MCF 10A (cell line): ENCODE data around the gene HLCS. TPM values are rescaled to one million over a fixed set of nuclear protein-coding genes. Genes with fewer than 3 reads are reported as not detected.

Experiments used
- BruUV-seq: library from RNA; stranded (reverse); fragments of 400-500 nt; replicated peaks from 2 replicates; lab custom pipeline; 2021; lab: Mats Ljungman, UMichigan
- CTCF ChIA-PET: fragments of 300-600 bp; sonication (Branson Sonifier 250); formaldehyde crosslinking; extraction: SDS; loops from one replicate; lab custom pipeline; 2021; ENCODE audit warnings: antibody characterized with exemption, inconsistent platforms; lab: Yijun Ruan, JAX
- POLR2A ChIA-PET: fragments of 300-600, 350-650 bp; sonication (Branson Sonifier 250); formaldehyde crosslinking; extraction: SDS; loops from one replicate; lab custom pipeline; 2020; ENCODE audit warnings: antibody characterized with exemption, inconsistent platforms; lab: Yijun Ruan, JAX
- DNase-seq: peaks from one replicate; pipeline ENCODE4 v3.0.0-alpha.2; 2018; ENCODE audit not compliant: unreplicated experiment
- H3K27ac Mint-ChIP-seq: one replicate; pipeline ENCODE4 v1.8.0; 2022; ENCODE audit warnings: mild to moderate bottlenecking, low read depth, mixed read lengths; ENCODE audit not compliant: unreplicated experiment
- H3K27me3 Mint-ChIP-seq: one replicate; pipeline ENCODE4 v1.8.0; 2022; ENCODE audit warnings: mixed read lengths; ENCODE audit not compliant: insufficient read depth, unreplicated experiment
- H3K36me3 Mint-ChIP-seq: one replicate; pipeline ENCODE4 v1.8.0; 2022; ENCODE audit warnings: mild to moderate bottlenecking, moderate library complexity, mixed read lengths; ENCODE audit not compliant: insufficient read depth, unreplicated experiment
- H3K4me1 Mint-ChIP-seq: one replicate; pipeline ENCODE4 v1.8.0; 2022; ENCODE audit warnings: mixed read lengths; ENCODE audit not compliant: insufficient read depth, unreplicated experiment
- H3K4me3 Mint-ChIP-seq: one replicate; pipeline ENCODE4 v1.8.0; 2022; ENCODE audit warnings: mild to moderate bottlenecking, moderate library complexity, mixed read lengths; ENCODE audit not compliant: unreplicated experiment
- H3K9me3 Mint-ChIP-seq: one replicate; pipeline ENCODE4 v1.8.0; 2022; ENCODE audit warnings: mixed read lengths; ENCODE audit not compliant: unreplicated experiment
- intact Hi-C: fragments of 100-400 bp; cut with micrococcal nuclease; formaldehyde crosslinking; loops from 2 replicates; pipeline ENCODE4 v1.14.1; 2022
- total RNA-seq: library from RNA; stranded (reverse); gene quantifications from 2 replicates; pipeline ENCODE4 v1.2.3, GENCODE V29; 2022
- TF ChIP-seq, protein P1 (sequence below): fragments of 200-600 bp; IDR thresholded peaks from one replicate; pipeline ENCODE4 v1.8.0; 2022; ENCODE audit warnings: antibody characterized with exemption, mild to moderate bottlenecking; ENCODE audit not compliant: unreplicated experiment

The HLCS gene
- total RNA-seq, 1 experiment from 2014 or later = 46.1 TPM

DNA sequence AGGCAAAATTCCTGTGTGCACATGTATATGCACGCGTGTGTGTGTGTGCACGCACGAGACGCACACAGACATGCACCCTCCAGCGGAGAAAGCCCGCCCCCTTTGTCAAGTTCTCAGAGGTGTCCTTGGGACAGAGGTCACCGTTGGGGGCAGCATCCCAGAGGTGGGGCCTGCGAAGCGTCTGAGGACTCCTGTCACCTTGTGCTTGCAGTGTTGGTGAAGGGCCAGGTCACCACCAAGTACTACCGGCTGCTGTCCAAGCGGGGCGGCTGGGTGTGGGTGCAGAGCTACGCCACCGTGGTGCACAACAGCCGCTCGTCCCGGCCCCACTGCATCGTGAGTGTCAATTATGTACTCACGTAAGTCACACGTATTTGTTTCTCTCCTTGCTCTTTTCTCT lies 225.0 kb downstream of the HLCS start:
- peaks cover 29% of the 10 kb centered on the region for H3K36me3 Mint-ChIP-seq
- no peak overlapping the region for H3K27ac Mint-ChIP-seq
- no peaks in the 10 kb centered on the region for H3K9me3 Mint-ChIP-seq
- no peak overlapping the region for H3K4me3 Mint-ChIP-seq
- POLR2A ChIA-PET = no interaction called here
- intact Hi-C loops = no loop called here
- no peaks in the 10 kb centered on the region for H3K4me1 Mint-ChIP-seq
- no peak for DNase-seq
- TF ChIP-seq, protein P1, sequence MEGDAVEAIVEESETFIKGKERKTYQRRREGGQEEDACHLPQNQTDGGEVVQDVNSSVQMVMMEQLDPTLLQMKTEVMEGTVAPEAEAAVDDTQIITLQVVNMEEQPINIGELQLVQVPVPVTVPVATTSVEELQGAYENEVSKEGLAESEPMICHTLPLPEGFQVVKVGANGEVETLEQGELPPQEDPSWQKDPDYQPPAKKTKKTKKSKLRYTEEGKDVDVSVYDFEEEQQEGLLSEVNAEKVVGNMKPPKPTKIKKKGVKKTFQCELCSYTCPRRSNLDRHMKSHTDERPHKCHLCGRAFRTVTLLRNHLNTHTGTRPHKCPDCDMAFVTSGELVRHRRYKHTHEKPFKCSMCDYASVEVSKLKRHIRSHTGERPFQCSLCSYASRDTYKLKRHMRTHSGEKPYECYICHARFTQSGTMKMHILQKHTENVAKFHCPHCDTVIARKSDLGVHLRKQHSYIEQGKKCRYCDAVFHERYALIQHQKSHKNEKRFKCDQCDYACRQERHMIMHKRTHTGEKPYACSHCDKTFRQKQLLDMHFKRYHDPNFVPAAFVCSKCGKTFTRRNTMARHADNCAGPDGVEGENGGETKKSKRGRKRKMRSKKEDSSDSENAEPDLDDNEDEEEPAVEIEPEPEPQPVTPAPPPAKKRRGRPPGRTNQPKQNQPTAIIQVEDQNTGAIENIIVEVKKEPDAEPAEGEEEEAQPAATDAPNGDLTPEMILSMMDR = no peak
- no TSS peak for BruUV-seq
- CTCF ChIA-PET = no interaction called here
- H3K27me3 Mint-ChIP-seq = no peaks in the 10 kb centered on the region

DNA sequence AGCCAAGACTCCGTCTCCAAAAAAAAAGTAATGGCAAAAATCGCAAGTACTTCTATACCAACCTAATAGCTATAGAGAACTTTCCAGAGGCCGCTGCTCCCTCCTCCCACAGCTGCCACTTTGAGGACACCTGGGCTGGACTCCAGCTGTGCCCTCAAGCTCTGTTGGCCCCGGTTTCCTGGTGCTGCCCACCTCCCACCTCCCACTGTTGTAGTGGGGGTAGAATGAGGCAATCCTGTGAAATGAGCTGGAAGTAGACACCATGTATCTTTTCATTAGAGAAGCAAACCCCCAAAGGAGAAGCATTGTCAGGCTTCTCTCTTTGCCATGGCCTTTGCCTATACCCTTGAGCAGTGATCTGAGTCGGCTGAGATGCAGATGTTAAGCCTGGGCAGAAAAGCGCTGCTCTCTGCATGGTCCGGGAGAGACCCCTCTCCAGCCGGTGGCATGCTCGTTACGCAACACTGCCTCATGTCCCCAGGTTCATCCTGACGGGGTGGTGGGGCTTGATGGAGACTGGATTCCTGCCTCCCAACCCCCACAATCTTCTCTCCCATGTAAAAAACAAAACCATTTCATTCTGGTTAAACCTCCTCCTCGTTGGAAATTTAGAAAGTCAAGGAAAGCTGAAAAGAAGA lies 227.9 kb downstream of the HLCS start:
- ChIA-PET CTCF (interaction anchor here (0.6 to 1.1 kb wide), 2 partner anchors 108 to 183 kb away, joined by 3 read pairs; no protein-coding TSS in a partner anchor), POLR2A (interaction anchor here (0.7 kb wide), 2 partner anchors 108 to 111 kb away, joined by 3 to 5 read pairs; no protein-coding TSS in a partner anchor)
- no peak for DNase-seq
- H3K4me3 Mint-ChIP-seq = no peak overlapping the region
- BruUV-seq = no TSS peak
- intact Hi-C loops = no loop called here
- peaks cover 13% of the 10 kb centered on the region for H3K36me3 Mint-ChIP-seq
- H3K9me3 Mint-ChIP-seq = no peaks in the 10 kb centered on the region
- H3K27me3 Mint-ChIP-seq = no peaks in the 10 kb centered on the region
- TF ChIP-seq, protein P1 = no peak
- H3K4me1 Mint-ChIP-seq = no peaks in the 10 kb centered on the region
- H3K27ac Mint-ChIP-seq = no peak overlapping the region

DNA sequence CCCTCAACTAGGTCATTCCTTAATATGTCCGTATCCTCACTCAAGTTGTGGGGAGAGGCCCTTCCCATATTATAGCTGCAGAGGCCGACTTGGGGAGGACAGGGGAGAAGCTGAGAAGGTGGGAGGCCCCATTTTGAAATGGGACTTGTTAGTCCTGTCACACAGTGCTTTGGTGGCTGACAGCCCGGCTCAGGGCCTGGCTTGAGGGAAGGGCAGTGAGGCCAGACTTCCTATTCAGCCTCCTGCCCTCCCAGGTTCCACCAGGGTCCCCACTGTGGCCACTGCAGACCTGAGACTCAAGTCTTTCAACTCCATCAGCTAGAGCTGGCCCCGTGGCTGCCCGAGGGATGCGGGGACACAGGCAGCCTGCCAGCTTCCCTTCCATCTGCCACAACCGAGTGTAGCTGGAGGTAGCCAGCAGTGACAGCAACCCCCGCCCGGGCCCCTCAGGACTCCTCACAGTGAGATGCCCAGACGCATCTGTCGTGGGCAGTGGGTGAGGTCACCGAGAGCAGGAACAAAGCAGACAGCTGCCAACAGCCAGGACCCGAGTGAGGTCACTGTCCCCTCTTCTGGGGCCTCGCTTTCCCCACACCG lies 230.6 kb downstream of the HLCS start:
- Mint-ChIP-seq H3K27ac (no peak overlapping the region), H3K27me3 (no peaks in the 10 kb centered on the region), H3K4me3 (no peak overlapping the region), H3K4me1 (no peaks in the 10 kb centered on the region), H3K9me3 (no peaks in the 10 kb centered on the region), H3K36me3 (peaks cover 26% of the 10 kb centered on the region)
- no TSS peak for BruUV-seq
- TF ChIP-seq, protein P1 = no peak
- intact Hi-C loops = no loop called here
- CTCF ChIA-PET = no interaction called here
- POLR2A ChIA-PET = interaction anchor here (0.5 kb wide), 1 partner anchor 10 kb away, joined by 3 read pairs; no protein-coding TSS in a partner anchor
- no peak for DNase-seq

DNA sequence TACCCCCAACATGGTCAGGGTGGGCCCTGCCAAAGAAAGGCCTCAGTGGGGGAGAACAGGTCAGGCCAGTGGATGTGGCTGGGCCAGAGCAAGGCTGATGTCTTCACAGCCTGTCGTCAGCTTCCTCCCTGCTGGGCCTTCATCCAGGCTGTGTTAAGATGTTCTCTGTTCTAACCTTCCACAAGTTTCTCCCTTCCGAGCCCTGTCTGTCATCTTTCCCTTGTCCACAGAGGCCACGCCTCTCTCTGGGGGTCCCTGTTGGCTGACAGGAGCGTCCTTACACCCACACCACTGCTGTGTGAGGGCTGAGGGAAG lies 231.3 kb downstream of the HLCS start:
- H3K4me3 Mint-ChIP-seq = no peak overlapping the region
- H3K9me3 Mint-ChIP-seq = no peaks in the 10 kb centered on the region
- CTCF ChIA-PET = no interaction called here
- H3K27ac Mint-ChIP-seq = no peak overlapping the region
- peaks cover 27% of the 10 kb centered on the region for H3K36me3 Mint-ChIP-seq
- no peaks in the 10 kb centered on the region for H3K27me3 Mint-ChIP-seq
- DNase-seq = no peak
- no TSS peak for BruUV-seq
- no peaks in the 10 kb centered on the region for H3K4me1 Mint-ChIP-seq
- TF ChIP-seq, protein P1 = no peak
- POLR2A ChIA-PET = interaction anchor here (0.6 kb wide), 1 partner anchor 22 kb away, joined by 3 read pairs; no protein-coding TSS in a partner anchor
- intact Hi-C loops = no loop called here
